SU-DHL-6 (cell line): ENCODE results near the gene SNX4.

Experiments
- CTCF ChIP-seq: fragments of 200-600 bp; sonication (generic); IDR thresholded peaks from one replicate; pipeline ENCODE4 v1.5.1; 2017; ENCODE audit warnings: antibody characterized with exemption, mild to moderate bottlenecking, low read length, moderate library complexity; ENCODE audit not compliant: insufficient read depth, poor library complexity, severe bottlenecking
- EZH2phosphoT487 ChIP-seq: fragments of 200-600 bp; sonication (generic), shearing (Covaris generic); conservative IDR thresholded peaks from 2 replicates; pipeline ENCODE4 v1.6.1; 2018; ENCODE audit warnings: mild to moderate bottlenecking, antibody characterized with exemption, low read length, moderate library complexity, mixed read lengths

GRCh38 chr3:125478326-125478725, 41.7 kb downstream of the SNX4 start:
- no peak for TF ChIP-seq CTCF
- TF ChIP-seq EZH2phosphoT487: no peak
